Osteocyte (in vitro differentiated cells): ENCODE results near the gene TMEM151B. TPM values are rescaled to one million over a fixed set of nuclear protein-coding genes. Genes with fewer than 3 reads are reported as not detected.
A peak's percentile ranks its signal among the peaks of the same experiment; 100 is the strongest.

Experiments used
- DNase-seq: peaks from one replicate; pipeline ENCODE4 v3.0.0; 2021; ENCODE audit warnings: mixed read lengths; ENCODE audit not compliant: unreplicated experiment; ENCODE audit errors: extremely low spot score
- H3K27ac Mint-ChIP-seq: one replicate; pipeline ENCODE4 v1.8.0; 2021; ENCODE audit warnings: mild to moderate bottlenecking, mixed read lengths; ENCODE audit not compliant: unreplicated experiment
- H3K27me3 Mint-ChIP-seq: one replicate; pipeline ENCODE4 v1.8.0; 2021; ENCODE audit warnings: mixed read lengths; ENCODE audit not compliant: unreplicated experiment
- H3K36me3 Mint-ChIP-seq: one replicate; pipeline ENCODE4 v1.8.0; 2021; ENCODE audit warnings: mixed read lengths; ENCODE audit not compliant: unreplicated experiment
- H3K4me1 Mint-ChIP-seq: one replicate; pipeline ENCODE4 v1.8.0; 2021; ENCODE audit warnings: mixed read lengths; ENCODE audit not compliant: unreplicated experiment
- H3K4me3 Mint-ChIP-seq: one replicate; pipeline ENCODE4 v1.8.0; 2021; ENCODE audit warnings: mild to moderate bottlenecking, moderate library complexity, mixed read lengths; ENCODE audit not compliant: unreplicated experiment
- H3K9me3 Mint-ChIP-seq: one replicate; pipeline ENCODE4 v1.8.0; 2021; ENCODE audit warnings: mixed read lengths; ENCODE audit not compliant: unreplicated experiment
- CTCF ChIP-seq: fragments of 200-600 bp; sonication (generic); IDR thresholded peaks from 2 replicates; pipeline ENCODE4 v1.5.0; 2021; ENCODE audit warnings: antibody characterized with exemption, mild to moderate bottlenecking, moderate library complexity
- total RNA-seq: library from RNA; stranded (reverse); gene quantifications from 2 replicates; pipeline ENCODE4 v1.2.1, GENCODE V29; 2021

Gene TMEM151B
- total RNA-seq, 1 donor from 2014 or later, result not detected

GRCh38 chr6:44302856-44303255 lies 32.6 kb downstream of the TMEM151B start:
- DNase-seq, result no peak
- H3K27me3 Mint-ChIP-seq, result peaks cover 16% of the 10 kb centered on the region
- no peak for TF ChIP-seq CTCF
- no peak overlapping the region for H3K27ac Mint-ChIP-seq
- H3K4me3 Mint-ChIP-seq, result no peak overlapping the region
- H3K36me3 Mint-ChIP-seq, result peaks cover 37% of the 10 kb centered on the region
- H3K4me1 Mint-ChIP-seq, result peaks cover 4% of the 10 kb centered on the region
- H3K9me3 Mint-ChIP-seq, result no peaks in the 10 kb centered on the region

- H3K36me3 Mint-ChIP-seq, result peaks cover 40% of the 10 kb centered on the region
- TF ChIP-seq CTCF, result no peak
- no peak for DNase-seq
- no peak overlapping the region for H3K4me3 Mint-ChIP-seq
- H3K9me3 Mint-ChIP-seq, result no peaks in the 10 kb centered on the region
- H3K4me1 Mint-ChIP-seq, result no peaks in the 10 kb centered on the region
- peaks cover 6% of the 10 kb centered on the region for H3K27me3 Mint-ChIP-seq
- H3K27ac Mint-ChIP-seq, result no peak overlapping the region
Observed at GRCh38 chr6:44303842-44304241, 33.6 kb downstream of the TMEM151B start.

GRCh38 chr6:44304282-44305199 lies 34.3 kb downstream of the TMEM151B start:
- H3K27ac Mint-ChIP-seq, result no peak overlapping the region

GRCh38 chr6:44305200-44305725 lies 35.0 kb downstream of the TMEM151B start:
- Mint-ChIP-seq H3K9me3 (no peaks in the 10 kb centered on the region), H3K4me1 (no peaks in the 10 kb centered on the region), H3K4me3 (no peak overlapping the region), H3K36me3 (peaks cover 44% of the 10 kb centered on the region), H3K27me3 (no peaks in the 10 kb centered on the region), H3K27ac (no peak overlapping the region)
- no peak for TF ChIP-seq CTCF
- no peak for DNase-seq

More at GRCh38 chr6:44304282-44305199, 34.3 kb downstream of the TMEM151B start:
- no peaks in the 10 kb centered on the region for H3K9me3 Mint-ChIP-seq
- peak; percentile 72 for TF ChIP-seq CTCF
- peaks cover 41% of the 10 kb centered on the region for H3K36me3 Mint-ChIP-seq
- no peaks in the 10 kb centered on the region for H3K27me3 Mint-ChIP-seq
- no peak overlapping the region for H3K4me3 Mint-ChIP-seq
- no peaks in the 10 kb centered on the region for H3K4me1 Mint-ChIP-seq
- DNase-seq, result no peak

- Mint-ChIP-seq H3K4me3 (no peak overlapping the region), H3K9me3 (no peaks in the 10 kb centered on the region), H3K4me1 (peaks cover 3% of the 10 kb centered on the region), H3K27ac (no peak overlapping the region), H3K36me3 (peaks cover 34% of the 10 kb centered on the region), H3K27me3 (no peaks in the 10 kb centered on the region)
- no peak for DNase-seq
- no peak for TF ChIP-seq CTCF
Observed at GRCh38 chr6:44306710-44307109, 36.5 kb downstream of the TMEM151B start.
